Thoracic aorta (tissue), 2 donors: ENCODE measurements around the gene CCDC73. TPM values are rescaled to one million over a fixed set of nuclear protein-coding genes. Genes with fewer than 3 reads are reported as not detected.

Experiments
- ATAC-seq: fragments of 150-250 bp; one replicate; pipeline ENCODE4 v1.8.0; 2017; ENCODE audit warnings: low read depth; ENCODE audit not compliant: insufficient number of reproducible peaks, low FRiP score
- DNase-seq: peaks from one replicate; pipeline ENCODE4 v3.0.0-alpha.2; 2020; ENCODE audit warnings: low spot score
- H3K27ac ChIP-seq, 2 donors: fragments of 200-600 bp; sonication (generic); 1 replicate in 1 of 2; 2 replicates in 1 of 2; pipeline ENCODE4 v1.5.1; 2016; ENCODE audit warnings: mild to moderate bottlenecking in 2 of 2, moderate library complexity in 2 of 2
- H3K27me3 ChIP-seq: fragments of 200-600 bp; sonication (generic); replicated peaks from 2 replicates; pipeline ENCODE4 v1.6.0; 2016; ENCODE audit warnings: mild to moderate bottlenecking; ENCODE audit not compliant: insufficient read depth
- H3K36me3 ChIP-seq: fragments of 200-600 bp; sonication (generic); one replicate; pipeline ENCODE4 v1.5.1; 2016
- H3K4me1 ChIP-seq, 2 donors: fragments of 200-600 bp; sonication (generic); 1 replicate in 1 of 2; 2 replicates in 1 of 2; pipeline versions ENCODE4 v1.5.1 to v1.6.0; 2016; ENCODE audit warnings: low read depth in 2 of 2, mild to moderate bottlenecking in 1 of 2; ENCODE audit not compliant: control insufficient read depth in 1 of 2
- H3K4me3 ChIP-seq: fragments of 200-600 bp; sonication (generic); 2 replicates; pipeline ENCODE4 v1.5.1; 2016; ENCODE audit warnings: mild to moderate bottlenecking
- H3K9me3 ChIP-seq: fragments of 200-600 bp; sonication (generic); 2 replicates; pipeline ENCODE4 v1.5.1; 2016
- CTCF ChIP-seq: fragments of 200-600 bp; sonication (generic); IDR thresholded peaks from one replicate; pipeline ENCODE4 v1.5.1; 2019; ENCODE audit warnings: antibody characterized with exemption
- total RNA-seq, 2 donors: library from RNA; depleted of rRNA; stranded (reverse); fragments of >200 nt; gene quantifications; one replicate each; pipeline versions ENCODE4 v1.1.0 to v1.2.3, GENCODE V29; 2016

The CCDC73 gene
- total RNA-seq, 2 donors from 2014 or later, result 0.28 TPM; not detected in 1

GRCh38 chr11:32817181-32817851, 22.9 kb upstream of the CCDC73 start:
- no peaks in the 10 kb centered on the region for H3K36me3 ChIP-seq
- H3K27me3 ChIP-seq, result no peaks in the 10 kb centered on the region
- ATAC-seq, result no peak
- no peak overlapping the region for H3K4me3 ChIP-seq
- no peaks in the 10 kb centered on the region for H3K4me1 ChIP-seq
- TF ChIP-seq CTCF, result no peak
- H3K9me3 ChIP-seq, result no peaks in the 10 kb centered on the region
- no peak overlapping the region for H3K27ac ChIP-seq
- no peak for DNase-seq

- no peak overlapping the region for H3K27ac ChIP-seq
- H3K9me3 ChIP-seq, result no peaks in the 10 kb centered on the region
- no peaks in the 10 kb centered on the region for H3K4me1 ChIP-seq
- ATAC-seq (no peak), DNase-seq (no peak)
- no peak overlapping the region for H3K4me3 ChIP-seq
- H3K36me3 ChIP-seq, result no peaks in the 10 kb centered on the region
- H3K27me3 ChIP-seq, result no peaks in the 10 kb centered on the region
- TF ChIP-seq CTCF, result peak; percentile 52
Measured at GRCh38 chr11:32809313-32809712, 14.9 kb upstream of the CCDC73 start.

- Histone ChIP-seq H3K4me3 (no peak overlapping the region), H3K4me1 (no peaks in the 10 kb centered on the region), H3K36me3 (no peaks in the 10 kb centered on the region), H3K27ac (no peak overlapping the region), H3K9me3 (no peaks in the 10 kb centered on the region), H3K27me3 (no peaks in the 10 kb centered on the region)
- DNase-seq (no peak), ATAC-seq (no peak)
- TF ChIP-seq CTCF, result no peak
Measured at GRCh38 chr11:32796425-32796824, 2.0 kb upstream of the CCDC73 start.

GRCh38 chr11:32792948-32793475, 1.4 kb downstream of the CCDC73 start:
- no peaks in the 10 kb centered on the region for H3K9me3 ChIP-seq
- no peaks in the 10 kb centered on the region for H3K4me1 ChIP-seq
- H3K27ac ChIP-seq, result no peak overlapping the region
- H3K27me3 ChIP-seq, result no peaks in the 10 kb centered on the region
- peak overlapping the region; percentile 53 for H3K4me3 ChIP-seq
- DNase-seq (no peak), ATAC-seq (peak; percentile 3)
- TF ChIP-seq CTCF, result peak; percentile 62
- H3K36me3 ChIP-seq, result no peaks in the 10 kb centered on the region

- no peak for ATAC-seq
- TF ChIP-seq CTCF, result no peak
- H3K27me3 ChIP-seq, result no peaks in the 10 kb centered on the region
- no peak overlapping the region for H3K27ac ChIP-seq
- DNase-seq, result no peak
- no peaks in the 10 kb centered on the region for H3K36me3 ChIP-seq
- no peaks in the 10 kb centered on the region for H3K4me1 ChIP-seq
- peak overlapping the region; percentile 53 for H3K4me3 ChIP-seq
- no peaks in the 10 kb centered on the region for H3K9me3 ChIP-seq
Measured at GRCh38 chr11:32792111-32792947, 2.1 kb downstream of the CCDC73 start.
